ENCODE data around the gene IFNB1. TPM values are rescaled to one million over a fixed set of nuclear protein-coding genes. Genes with fewer than 3 reads are reported as not detected.

The IFNB1 gene
- total and polyA plus RNA-seq, 2 experiments from 2014 or later: not detected

GRCh38 chr9:21081451-21081850 lies 3.7 kb upstream of the IFNB1 start:
- Histone ChIP-seq H3K36me3 (replicated peaks; ENCODE audit: insufficient read depth, low read depth) (no peaks in the 10 kb centered on the region), H2AFZ (no peak overlapping the region), H3K4me1 (ENCODE audit: insufficient read depth) (no peaks in the 10 kb centered on the region), H4K20me1 (ENCODE audit: insufficient read depth, poor library complexity, severe bottlenecking) (no peaks in the 10 kb centered on the region), H3K27me3 (no peaks in the 10 kb centered on the region), H3K79me2 (no peaks in the 10 kb centered on the region), H3K4me2 (no peak overlapping the region), H3K27ac (no peak overlapping the region), H3K9me3 (ENCODE audit: low read depth) (no peaks in the 10 kb centered on the region), H3K4me3 (no peak overlapping the region), H3K9me2 (replicated peaks; ENCODE audit: insufficient read depth) (no peaks in the 10 kb centered on the region)
- 97% methylated on average over 2 of the region's 2 CpGs for WGBS (ENCODE audit: low lambda C conversion rate, missing lambda C conversion rate)
- DNase-seq (ENCODE audit: low spot score): no peak
- TF ChIP-seq, protein P1, sequence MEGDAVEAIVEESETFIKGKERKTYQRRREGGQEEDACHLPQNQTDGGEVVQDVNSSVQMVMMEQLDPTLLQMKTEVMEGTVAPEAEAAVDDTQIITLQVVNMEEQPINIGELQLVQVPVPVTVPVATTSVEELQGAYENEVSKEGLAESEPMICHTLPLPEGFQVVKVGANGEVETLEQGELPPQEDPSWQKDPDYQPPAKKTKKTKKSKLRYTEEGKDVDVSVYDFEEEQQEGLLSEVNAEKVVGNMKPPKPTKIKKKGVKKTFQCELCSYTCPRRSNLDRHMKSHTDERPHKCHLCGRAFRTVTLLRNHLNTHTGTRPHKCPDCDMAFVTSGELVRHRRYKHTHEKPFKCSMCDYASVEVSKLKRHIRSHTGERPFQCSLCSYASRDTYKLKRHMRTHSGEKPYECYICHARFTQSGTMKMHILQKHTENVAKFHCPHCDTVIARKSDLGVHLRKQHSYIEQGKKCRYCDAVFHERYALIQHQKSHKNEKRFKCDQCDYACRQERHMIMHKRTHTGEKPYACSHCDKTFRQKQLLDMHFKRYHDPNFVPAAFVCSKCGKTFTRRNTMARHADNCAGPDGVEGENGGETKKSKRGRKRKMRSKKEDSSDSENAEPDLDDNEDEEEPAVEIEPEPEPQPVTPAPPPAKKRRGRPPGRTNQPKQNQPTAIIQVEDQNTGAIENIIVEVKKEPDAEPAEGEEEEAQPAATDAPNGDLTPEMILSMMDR (IDR thresholded peaks at IDR 0.05; ENCODE audit: poor library complexity): no peak
- no peak for TF ChIP-seq EZH2phosphoT487 (IDR thresholded peaks at IDR 0.05; ENCODE audit: low read depth, severe bottlenecking, unreplicated experiment)
- no peak for TF ChIP-seq EZH2 (IDR thresholded peaks at IDR 0.05; ENCODE audit: borderline replicate concordance)

GRCh38 chr9:21080793-21081192 lies 3.1 kb upstream of the IFNB1 start:
- no peak overlapping the region for H3K27ac ChIP-seq
- H4K20me1 ChIP-seq (ENCODE audit: insufficient read depth, poor library complexity, severe bottlenecking): no peaks in the 10 kb centered on the region
- no peaks in the 10 kb centered on the region for H3K4me1 ChIP-seq (ENCODE audit: insufficient read depth)
- WGBS (ENCODE audit: low lambda C conversion rate, missing lambda C conversion rate): 93% methylated on average over 1 of the region's 1 CpG
- no peak for DNase-seq (ENCODE audit: low spot score)
- no peaks in the 10 kb centered on the region for H3K36me3 ChIP-seq (replicated peaks; ENCODE audit: insufficient read depth, low read depth)
- no peak overlapping the region for H2AFZ ChIP-seq
- no peaks in the 10 kb centered on the region for H3K79me2 ChIP-seq
- no peak overlapping the region for H3K4me3 ChIP-seq
- H3K27me3 ChIP-seq: no peaks in the 10 kb centered on the region
- H3K9me2 ChIP-seq (replicated peaks; ENCODE audit: insufficient read depth): no peaks in the 10 kb centered on the region
- no peak for TF ChIP-seq EZH2 (IDR thresholded peaks at IDR 0.05; ENCODE audit: borderline replicate concordance)
- TF ChIP-seq, protein P1 (IDR thresholded peaks at IDR 0.05; ENCODE audit: poor library complexity): no peak
- no peak for TF ChIP-seq EZH2phosphoT487 (IDR thresholded peaks at IDR 0.05; ENCODE audit: low read depth, severe bottlenecking, unreplicated experiment)
- H3K9me3 ChIP-seq (ENCODE audit: low read depth): no peaks in the 10 kb centered on the region
- no peak overlapping the region for H3K4me2 ChIP-seq

DNA sequence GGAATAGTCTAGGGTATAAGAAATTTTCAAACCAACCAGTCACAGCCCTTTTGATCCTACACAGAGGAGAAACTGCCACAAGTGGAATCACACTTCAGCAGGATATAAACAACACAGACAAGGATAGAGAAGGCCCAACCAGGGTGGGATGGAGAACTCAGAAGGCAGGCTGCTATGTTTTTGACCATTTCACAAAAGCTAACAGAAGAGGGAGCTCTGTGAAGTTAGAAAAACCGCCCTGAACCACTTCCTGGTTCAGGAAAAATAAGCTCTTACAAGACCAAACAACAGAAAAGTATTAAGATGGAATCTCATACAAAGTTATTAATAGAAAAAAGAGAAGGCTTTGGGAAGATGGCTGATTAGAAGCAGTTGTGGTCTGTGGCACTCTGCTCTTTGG lies 960 bp upstream of the IFNB1 start:
- H3K9me3 ChIP-seq (ENCODE audit: low read depth): no peaks in the 10 kb centered on the region
- no peak overlapping the region for H3K27ac ChIP-seq
- H3K4me3 ChIP-seq: no peak overlapping the region
- H3K4me1 ChIP-seq (ENCODE audit: insufficient read depth): no peaks in the 10 kb centered on the region
- no peaks in the 10 kb centered on the region for H3K9me2 ChIP-seq (replicated peaks; ENCODE audit: insufficient read depth)
- no peak overlapping the region for H3K4me2 ChIP-seq
- H3K27me3 ChIP-seq: no peaks in the 10 kb centered on the region
- no peak overlapping the region for H2AFZ ChIP-seq
- H3K36me3 ChIP-seq (replicated peaks; ENCODE audit: insufficient read depth, low read depth): no peaks in the 10 kb centered on the region
- H4K20me1 ChIP-seq (ENCODE audit: insufficient read depth, poor library complexity, severe bottlenecking): no peaks in the 10 kb centered on the region
- no peak for DNase-seq (ENCODE audit: low spot score)
- 88% methylated on average over 1 of the region's 1 CpG for WGBS (ENCODE audit: low lambda C conversion rate, missing lambda C conversion rate)
- TF ChIP-seq EZH2 (IDR thresholded peaks at IDR 0.05; ENCODE audit: borderline replicate concordance) (no peak), EZH2phosphoT487 (IDR thresholded peaks at IDR 0.05; ENCODE audit: low read depth, severe bottlenecking, unreplicated experiment) (no peak)
- TF ChIP-seq, protein P1 (IDR thresholded peaks at IDR 0.05; ENCODE audit: poor library complexity): no peak
- no peaks in the 10 kb centered on the region for H3K79me2 ChIP-seq

- Histone ChIP-seq H3K4me3 (no peak overlapping the region), H3K27me3 (no peaks in the 10 kb centered on the region), H3K4me2 (no peak overlapping the region), H2AFZ (no peak overlapping the region), H3K27ac (no peak overlapping the region), H3K9me3 (ENCODE audit: low read depth) (no peaks in the 10 kb centered on the region), H3K36me3 (replicated peaks; ENCODE audit: insufficient read depth, low read depth) (no peaks in the 10 kb centered on the region), H3K4me1 (ENCODE audit: insufficient read depth) (no peaks in the 10 kb centered on the region), H4K20me1 (ENCODE audit: insufficient read depth, poor library complexity, severe bottlenecking) (no peaks in the 10 kb centered on the region), H3K79me2 (no peaks in the 10 kb centered on the region), H3K9me2 (replicated peaks; ENCODE audit: insufficient read depth) (no peaks in the 10 kb centered on the region)
- DNase-seq (ENCODE audit: low spot score): no peak
- TF ChIP-seq, protein P1 (IDR thresholded peaks at IDR 0.05; ENCODE audit: poor library complexity): no peak
- TF ChIP-seq EZH2phosphoT487 (IDR thresholded peaks at IDR 0.05; ENCODE audit: low read depth, severe bottlenecking, unreplicated experiment): no peak
- 56% methylated on average over 3 of the region's 3 CpGs for WGBS (ENCODE audit: low lambda C conversion rate, missing lambda C conversion rate)
Measured at GRCh38 chr9:21075484-21075883, 2.3 kb downstream of the IFNB1 start.

Measured in hepatocyte (in vitro differentiated cells).